Caco-2 (cell line): ENCODE results near the gene KLHL29. TPM values are rescaled to one million over a fixed set of nuclear protein-coding genes. Genes with fewer than 3 reads are reported as not detected.

Source experiments
- BruUV-seq: library from RNA; stranded (reverse); fragments of 400-500 nt; replicated peaks from 2 replicates; lab custom pipeline; 2021; lab: Mats Ljungman, UMichigan
- CTCF ChIA-PET: fragments of 300-600 bp; sonication (Branson Sonifier 250); formaldehyde crosslinking; loops from one replicate; lab custom pipeline; 2022; ENCODE audit warnings: antibody characterized with exemption; lab: Charles Lee
- POLR2A ChIA-PET: fragments of 300-600 bp; sonication (Branson Sonifier 250); formaldehyde crosslinking; loops from one replicate; lab custom pipeline; 2022; ENCODE audit warnings: antibody characterized with exemption; lab: Charles Lee
- DNase-seq, 2 experiments: peaks; one replicate each; pipeline versions ENCODE4 v3.0.0 to v3.0.0-alpha.2; 2020 to 2022
- H3K27me3 ChIP-seq: replicated peaks from 2 replicates; pipeline ENCODE4 v1.6.0; 2011; ENCODE audit warnings: low read length; ENCODE audit not compliant: control insufficient read depth, insufficient read depth
- H3K36me3 ChIP-seq: 2 replicates; pipeline ENCODE4 v1.5.1; 2011; ENCODE audit warnings: low read length; ENCODE audit not compliant: control insufficient read depth, insufficient read depth
- H3K4me1 ChIP-seq: fragments of 250-450 bp; sonication (Bioruptor Pico); 2 replicates; pipeline ENCODE4 v1.5.1; 2020; ENCODE audit warnings: mild to moderate bottlenecking
- H3K4me3 ChIP-seq: 2 replicates; pipeline ENCODE4 v1.5.1; 2011; ENCODE audit warnings: low read depth, mild to moderate bottlenecking, control low read depth, low read length
- H3K9me3 ChIP-seq: fragments of 250-450 bp; sonication (Bioruptor Pico); 2 replicates; pipeline ENCODE4 v1.5.1; 2020; ENCODE audit warnings: mild to moderate bottlenecking, moderate library complexity
- H3K27ac Mint-ChIP-seq: one replicate; pipeline ENCODE4 v1.8.0; 2022; ENCODE audit warnings: mixed read lengths; ENCODE audit not compliant: unreplicated experiment
- H3K27me3 Mint-ChIP-seq: one replicate; pipeline ENCODE4 v1.8.0; 2022; ENCODE audit warnings: mixed read lengths; ENCODE audit not compliant: insufficient read depth, unreplicated experiment
- H3K36me3 Mint-ChIP-seq: one replicate; pipeline ENCODE4 v1.8.0; 2022; ENCODE audit warnings: mild to moderate bottlenecking, mixed read lengths; ENCODE audit not compliant: insufficient read depth, unreplicated experiment
- H3K4me1 Mint-ChIP-seq: one replicate; pipeline ENCODE4 v1.8.0; 2022; ENCODE audit warnings: low read depth, mixed read lengths; ENCODE audit not compliant: unreplicated experiment
- H3K4me3 Mint-ChIP-seq: one replicate; pipeline ENCODE4 v1.8.0; 2022; ENCODE audit warnings: mild to moderate bottlenecking, moderate library complexity, mixed read lengths; ENCODE audit not compliant: unreplicated experiment
- H3K9me3 Mint-ChIP-seq: one replicate; pipeline ENCODE4 v1.8.0; 2022; ENCODE audit warnings: mixed read lengths; ENCODE audit not compliant: unreplicated experiment
- intact Hi-C: fragments of 100-400 bp; cut with micrococcal nuclease; formaldehyde crosslinking; loops from one replicate; pipeline ENCODE4 v1.10.0; 2022; ENCODE audit not compliant: unreplicated experiment
- total RNA-seq: library from RNA; stranded (reverse); gene quantifications from 2 replicates; pipeline ENCODE4 v1.2.3, GENCODE V29; 2022
- TF ChIP-seq, protein P1 (sequence below), 2 experiments: fragments of 200-600 bp in 1 of 2; IDR thresholded peaks; 1 replicate in 1 of 2; 2 replicates in 1 of 2; pipeline versions ENCODE4 v1.5.1 to v1.8.0; 2011 to 2022; ENCODE audit warnings: antibody characterized with exemption in 1 of 2, control low read depth in 1 of 2, inconsistent platforms in 1 of 2, low read depth in 1 of 2, low read length in 1 of 2, mild to moderate bottlenecking in 1 of 2, moderate library complexity in 1 of 2; ENCODE audit not compliant: insufficient read depth in 1 of 2, severe bottlenecking in 1 of 2, unreplicated experiment in 1 of 2

Gene KLHL29
- total RNA-seq, 1 experiment from 2014 or later = 0.61 TPM

DNA sequence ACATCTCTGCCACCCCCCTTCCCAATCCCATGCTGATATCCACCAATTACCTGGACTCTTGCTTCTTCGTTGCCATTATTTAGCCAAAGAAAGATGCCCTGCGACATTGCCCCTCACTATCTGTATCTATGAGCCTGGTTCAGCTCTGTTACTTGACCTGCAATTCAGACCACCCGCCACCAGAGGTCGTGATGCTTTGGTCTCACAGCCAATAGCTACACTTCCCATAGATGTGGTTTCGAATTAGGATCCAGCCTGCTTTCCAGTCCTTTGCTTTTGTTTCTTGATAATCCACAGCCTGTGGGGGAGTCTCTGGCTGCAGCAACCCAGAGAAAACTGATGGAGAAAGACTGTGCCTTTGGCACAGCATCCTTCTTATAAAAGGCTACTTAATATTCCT, 239.4 kb downstream of the KLHL29 start:
- peak in 1 of 2 experiments; percentile 19 for DNase-seq
- CTCF ChIA-PET = interaction anchor here (0.5 to 1.2 kb wide), 4 partner anchors 9 to 122 kb away, joined by 3 to 4 read pairs (median 4); no protein-coding TSS in a partner anchor
- H3K4me1 Mint-ChIP-seq = no peaks in the 10 kb centered on the region
- H3K9me3 Mint-ChIP-seq = peaks cover 11% of the 10 kb centered on the region
- no peaks in the 10 kb centered on the region for H3K27me3 Mint-ChIP-seq
- H3K27ac Mint-ChIP-seq = no peak overlapping the region
- no peaks in the 10 kb centered on the region for H3K36me3 Mint-ChIP-seq
- Histone ChIP-seq H3K27me3 (no peaks in the 10 kb centered on the region), H3K9me3 (peaks cover 14% of the 10 kb centered on the region), H3K4me1 (no peaks in the 10 kb centered on the region), H3K4me3 (no peak overlapping the region), H3K36me3 (no peaks in the 10 kb centered on the region)
- no peak overlapping the region for H3K4me3 Mint-ChIP-seq
- POLR2A ChIA-PET = no interaction called here
- BruUV-seq = no TSS peak
- TF ChIP-seq, protein P1, sequence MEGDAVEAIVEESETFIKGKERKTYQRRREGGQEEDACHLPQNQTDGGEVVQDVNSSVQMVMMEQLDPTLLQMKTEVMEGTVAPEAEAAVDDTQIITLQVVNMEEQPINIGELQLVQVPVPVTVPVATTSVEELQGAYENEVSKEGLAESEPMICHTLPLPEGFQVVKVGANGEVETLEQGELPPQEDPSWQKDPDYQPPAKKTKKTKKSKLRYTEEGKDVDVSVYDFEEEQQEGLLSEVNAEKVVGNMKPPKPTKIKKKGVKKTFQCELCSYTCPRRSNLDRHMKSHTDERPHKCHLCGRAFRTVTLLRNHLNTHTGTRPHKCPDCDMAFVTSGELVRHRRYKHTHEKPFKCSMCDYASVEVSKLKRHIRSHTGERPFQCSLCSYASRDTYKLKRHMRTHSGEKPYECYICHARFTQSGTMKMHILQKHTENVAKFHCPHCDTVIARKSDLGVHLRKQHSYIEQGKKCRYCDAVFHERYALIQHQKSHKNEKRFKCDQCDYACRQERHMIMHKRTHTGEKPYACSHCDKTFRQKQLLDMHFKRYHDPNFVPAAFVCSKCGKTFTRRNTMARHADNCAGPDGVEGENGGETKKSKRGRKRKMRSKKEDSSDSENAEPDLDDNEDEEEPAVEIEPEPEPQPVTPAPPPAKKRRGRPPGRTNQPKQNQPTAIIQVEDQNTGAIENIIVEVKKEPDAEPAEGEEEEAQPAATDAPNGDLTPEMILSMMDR (IDR thresholded peaks at IDR 0.05; ENCODE audit: insufficient read depth in 1 of 2, low read depth in 1 of 2, low read length in 1 of 2, severe bottlenecking in 1 of 2, unreplicated experiment in 1 of 2) = peak; percentile 36 to 55
- intact Hi-C loops = no loop called here

DNA sequence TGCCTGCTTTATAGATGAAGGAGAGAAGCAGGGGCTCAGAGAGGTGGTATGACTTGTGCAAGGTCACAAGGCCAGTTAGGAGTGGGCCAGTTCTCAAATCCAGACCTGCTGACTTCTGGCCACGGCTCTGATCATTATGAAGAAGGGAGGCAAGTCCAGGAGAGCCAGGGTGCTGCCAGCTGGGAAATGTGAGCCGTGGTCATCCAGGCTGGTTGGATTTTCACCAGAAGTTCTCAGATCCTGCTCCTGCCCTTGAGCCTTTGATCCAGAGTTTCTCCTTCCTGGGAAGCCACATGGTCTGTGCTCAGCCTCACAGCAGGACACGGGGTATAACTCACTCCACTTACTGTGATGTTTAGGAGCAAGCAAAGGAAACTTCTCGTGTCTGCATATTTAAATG, 239.9 kb downstream of the KLHL29 start:
- Histone ChIP-seq H3K4me1 (no peaks in the 10 kb centered on the region), H3K4me3 (no peak overlapping the region), H3K9me3 (peaks cover 14% of the 10 kb centered on the region), H3K36me3 (no peaks in the 10 kb centered on the region), H3K27me3 (no peaks in the 10 kb centered on the region)
- no peak for DNase-seq
- intact Hi-C loops = no loop called here
- POLR2A ChIA-PET = no interaction called here
- CTCF ChIA-PET = interaction anchor here (0.5 to 1.2 kb wide), 4 partner anchors 8 to 122 kb away, joined by 3 to 4 read pairs (median 4); no protein-coding TSS in a partner anchor
- Mint-ChIP-seq H3K27ac (no peak overlapping the region), H3K27me3 (no peaks in the 10 kb centered on the region), H3K4me3 (no peak overlapping the region), H3K9me3 (peaks cover 11% of the 10 kb centered on the region), H3K36me3 (no peaks in the 10 kb centered on the region), H3K4me1 (no peaks in the 10 kb centered on the region)
- TF ChIP-seq, protein P1 (IDR thresholded peaks at IDR 0.05; ENCODE audit: insufficient read depth in 1 of 2, low read depth in 1 of 2, low read length in 1 of 2, severe bottlenecking in 1 of 2, unreplicated experiment in 1 of 2) = no peak
- BruUV-seq = no TSS peak

DNA sequence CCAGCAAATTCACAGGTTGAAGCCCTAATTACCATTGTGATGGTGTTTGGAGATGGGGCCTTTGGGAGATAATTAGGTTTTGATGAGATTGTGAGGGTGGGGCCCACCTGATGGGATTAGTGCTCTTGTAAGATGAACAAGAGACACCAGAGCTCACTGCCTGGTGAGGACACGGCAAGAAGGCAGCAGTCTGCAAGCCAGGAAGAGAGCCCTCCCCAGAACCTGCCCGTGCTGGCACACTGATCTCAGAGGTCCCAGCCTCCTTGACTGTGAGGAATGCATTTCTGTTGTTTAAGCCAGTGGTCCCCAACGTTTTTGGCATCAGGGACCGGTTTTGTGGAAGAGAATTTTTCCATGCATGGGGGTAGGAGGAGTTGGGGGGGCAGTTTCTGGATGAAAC, 240.7 kb downstream of the KLHL29 start:
- DNase-seq = no peak
- ChIA-PET CTCF (no interaction called here), POLR2A (no interaction called here)
- H3K4me3 Mint-ChIP-seq = no peak overlapping the region
- intact Hi-C loops = no loop called here
- BruUV-seq = no TSS peak
- TF ChIP-seq, protein P1 (IDR thresholded peaks at IDR 0.05; ENCODE audit: insufficient read depth in 1 of 2, low read depth in 1 of 2, low read length in 1 of 2, severe bottlenecking in 1 of 2, unreplicated experiment in 1 of 2) = no peak
- H3K27me3 Mint-ChIP-seq = no peaks in the 10 kb centered on the region
- H3K27ac Mint-ChIP-seq = no peak overlapping the region
- Histone ChIP-seq H3K4me3 (no peak overlapping the region), H3K4me1 (no peaks in the 10 kb centered on the region), H3K36me3 (no peaks in the 10 kb centered on the region), H3K9me3 (peaks cover 14% of the 10 kb centered on the region), H3K27me3 (no peaks in the 10 kb centered on the region)
- H3K4me1 Mint-ChIP-seq = no peaks in the 10 kb centered on the region
- H3K36me3 Mint-ChIP-seq = no peaks in the 10 kb centered on the region
- peaks cover 11% of the 10 kb centered on the region for H3K9me3 Mint-ChIP-seq
